GM19397 (cell line): ENCODE results near the gene CD81.

ENCODE experiments used
- ATAC-seq: cut with Tn5 transposase; IDR thresholded peaks from one replicate; pipeline ENCODE4 v1.9.1; 2021; ENCODE audit warnings: mild to moderate bottlenecking, moderate library complexity; ENCODE audit not compliant: unreplicated experiment

CD81 gene

GRCh38 chr11:2374456-2375201 lies 2.5 kb upstream of the CD81 start:
- no peak for ATAC-seq

- no peak for ATAC-seq
Measured at GRCh38 chr11:2375341-2375853, 1.7 kb upstream of the CD81 start.

GRCh38 chr11:2375964-2376551 lies 1.1 kb upstream of the CD81 start:
- no peak for ATAC-seq

GRCh38 chr11:2377511-2378443 lies 667 bp downstream of the CD81 start:
- peak; percentile 20 for ATAC-seq

- no peak for ATAC-seq
Measured at GRCh38 chr11:2378527-2379210, 1.6 kb downstream of the CD81 start.

- no peak for ATAC-seq
Measured at GRCh38 chr11:2379466-2380174, 2.5 kb downstream of the CD81 start.

- ATAC-seq, result no peak
Measured at GRCh38 chr11:2380396-2380795, 3.3 kb downstream of the CD81 start.

- no peak for ATAC-seq
Measured at GRCh38 chr11:2380807-2381350, 3.8 kb downstream of the CD81 start.

GRCh38 chr11:2381494-2382128 lies 4.5 kb downstream of the CD81 start:
- no peak for ATAC-seq

- no peak for ATAC-seq
Measured at GRCh38 chr11:2382129-2382517, 5.0 kb downstream of the CD81 start.

GRCh38 chr11:2382936-2383851 lies 6.1 kb downstream of the CD81 start:
- no peak for ATAC-seq

- ATAC-seq, result no peak
Measured at GRCh38 chr11:2383852-2384804, 7.0 kb downstream of the CD81 start.

- peak; percentile 32 for ATAC-seq
Measured at GRCh38 chr11:2385156-2386151, 8.3 kb downstream of the CD81 start.

- ATAC-seq, result no peak
Measured at GRCh38 chr11:2386591-2386990, 9.5 kb downstream of the CD81 start.

GRCh38 chr11:2387266-2387987 lies 10.3 kb downstream of the CD81 start:
- ATAC-seq, result no peak
